NCI-H2029 (cell line): Measurements from ENCODE around the gene DCK.
"Not testable (repeated sequence)": the region's sequence is repeated elsewhere in the genome, so short reads cannot be mapped to it uniquely, and the experiment has no call there.

ENCODE experiments used
- DNase-seq: peaks from one replicate; lab custom pipeline; 2025; lab: John Stamatoyannopoulos, UW

Gene DCK

GRCh38 chr4:71001363-71001762 lies 7.9 kb downstream of the DCK start:
- DNase-seq = not testable (repeated sequence)

- DNase-seq = no peak
Measured at GRCh38 chr4:71004281-71004851, 10.9 kb downstream of the DCK start.

- not testable (repeated sequence) for DNase-seq
Measured at GRCh38 chr4:71005025-71005424, 11.6 kb downstream of the DCK start.

GRCh38 chr4:71006203-71006907 lies 12.9 kb downstream of the DCK start:
- no peak for DNase-seq

- DNase-seq = no peak
Measured at GRCh38 chr4:71008196-71008595, 14.7 kb downstream of the DCK start.

GRCh38 chr4:71009086-71009485 lies 15.6 kb downstream of the DCK start:
- DNase-seq = no peak

GRCh38 chr4:71009890-71010588 lies 16.6 kb downstream of the DCK start:
- no peak for DNase-seq

GRCh38 chr4:71011451-71011850 lies 18.0 kb downstream of the DCK start:
- no peak for DNase-seq

- DNase-seq = not testable (repeated sequence)
Measured at GRCh38 chr4:71017391-71017790, 23.9 kb downstream of the DCK start.

GRCh38 chr4:71020611-71021010 lies 27.2 kb downstream of the DCK start:
- no peak for DNase-seq

- no peak for DNase-seq
Measured at GRCh38 chr4:71025654-71026053, 32.2 kb downstream of the DCK start.

- peak; percentile 43 for DNase-seq
Measured at GRCh38 chr4:71026086-71026485, 32.6 kb downstream of the DCK start.

- DNase-seq = no peak
Measured at GRCh38 chr4:71027611-71028010, 34.2 kb downstream of the DCK start.

- no peak for DNase-seq
Measured at GRCh38 chr4:71029504-71029903, 36.1 kb downstream of the DCK start.

GRCh38 chr4:71032106-71032505 lies 38.7 kb downstream of the DCK start:
- not testable (repeated sequence) for DNase-seq

GRCh38 chr4:71045256-71045655 lies 51.8 kb downstream of the DCK start:
- no peak for DNase-seq

GRCh38 chr4:71049395-71049794 lies 55.9 kb downstream of the DCK start:
- no peak for DNase-seq

GRCh38 chr4:71050809-71051208 lies 57.4 kb downstream of the DCK start:
- no peak for DNase-seq

GRCh38 chr4:71052034-71052433 lies 58.6 kb downstream of the DCK start:
- no peak for DNase-seq

GRCh38 chr4:71052716-71053115 lies 59.3 kb downstream of the DCK start:
- no peak for DNase-seq

- not testable (repeated sequence) for DNase-seq
Measured at GRCh38 chr4:71053613-71054012, 60.2 kb downstream of the DCK start.

GRCh38 chr4:71059573-71059972 lies 66.1 kb downstream of the DCK start:
- peak; percentile 3 for DNase-seq

- no peak for DNase-seq
Measured at GRCh38 chr4:71062436-71062835, 69.0 kb downstream of the DCK start.
